Glomerular visceral epithelial cell (primary cell): Measurements from ENCODE around the gene SPINK14.

ENCODE experiments used
- DNase-seq: peaks from one replicate; pipeline ENCODE4 v3.0.0-alpha.2; 2016; ENCODE audit errors: extremely low spot score

Gene SPINK14

GRCh38 chr5:148168246-148168645 is at the start of gene SPINK14:
TSS of gene SPINK14 (plus strand) at chr5:148168546. CDS start at chr5:148169733, 1,187 bp downstream.
- no peak for DNase-seq

GRCh38 chr5:148120317-148120716 is 48.0 kb upstream of the SPINK14 start:
- no peak for DNase-seq

- peak; percentile 5 for DNase-seq
Measured at GRCh38 chr5:148125641-148126040, 42.7 kb upstream of the SPINK14 start.

- DNase-seq, result no peak
Measured at GRCh38 chr5:148135091-148136048, 33.0 kb upstream of the SPINK14 start.

- DNase-seq, result no peak
Measured at GRCh38 chr5:148140846-148141245, 27.5 kb upstream of the SPINK14 start.

DNA sequence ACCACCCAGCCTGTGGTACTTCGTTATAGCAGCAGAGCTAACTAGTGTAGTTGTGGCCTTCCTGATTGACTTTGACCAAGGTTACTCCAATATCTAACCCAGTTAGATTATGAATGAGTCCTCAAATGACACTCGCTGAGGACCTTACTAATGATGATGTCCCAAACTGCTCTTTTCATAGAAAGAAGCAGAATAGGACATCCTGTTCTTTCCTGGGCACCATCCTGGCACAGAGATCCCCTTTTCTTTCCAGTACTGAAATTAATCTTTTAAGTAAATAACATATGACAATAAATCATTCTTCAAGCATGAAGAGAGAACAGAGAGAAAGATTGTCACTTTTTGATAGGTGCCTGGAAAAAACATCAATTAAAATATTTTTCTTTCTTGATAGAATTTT is 26.7 kb upstream of the SPINK14 start:
- no peak for DNase-seq

DNA sequence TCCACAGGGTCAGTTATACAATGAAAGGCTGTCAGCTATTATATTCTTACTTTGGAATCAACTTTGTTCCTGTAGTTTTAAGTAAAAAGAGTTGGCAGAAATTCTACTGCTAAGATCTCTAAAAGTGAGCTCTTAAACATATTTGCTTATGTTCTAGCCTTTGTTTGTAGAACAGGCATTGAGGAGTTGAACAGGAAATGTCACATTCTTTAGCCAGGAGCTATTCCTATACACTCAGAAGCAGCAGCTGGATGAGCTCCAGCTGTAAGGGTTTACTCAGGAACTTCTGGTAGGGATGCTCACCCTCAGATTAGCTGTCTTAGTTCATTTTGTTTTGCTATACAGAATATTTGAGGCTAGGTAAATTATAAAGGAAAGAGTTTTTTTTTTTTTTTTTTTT is 22.4 kb upstream of the SPINK14 start:
- no peak for DNase-seq

GRCh38 chr5:148146487-148146886 is 21.9 kb upstream of the SPINK14 start:
- no peak for DNase-seq

DNA sequence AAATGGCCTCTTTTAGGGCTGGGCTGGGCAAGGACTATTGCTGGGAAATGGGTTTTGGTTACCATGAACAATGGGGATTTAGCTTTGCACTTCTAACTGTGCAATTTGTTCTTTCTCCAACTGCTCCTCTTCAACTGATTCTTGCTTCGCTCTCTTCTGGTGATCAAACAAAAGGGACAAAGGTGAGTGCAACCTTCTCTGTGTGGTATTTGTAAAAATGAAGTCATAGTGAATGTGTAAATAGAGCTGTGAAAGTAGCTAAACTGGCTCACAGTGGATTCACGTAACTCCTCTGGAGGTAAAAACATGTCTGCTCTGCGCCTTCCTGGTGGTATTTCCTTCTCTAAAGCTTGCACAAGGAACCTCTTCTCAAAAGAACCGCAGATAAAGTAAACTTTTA is 20.9 kb upstream of the SPINK14 start:
- DNase-seq, result no peak

- DNase-seq, result no peak
Measured at GRCh38 chr5:148151872-148152271, 16.5 kb upstream of the SPINK14 start.

- no peak for DNase-seq
Measured at GRCh38 chr5:148152781-148153180, 15.6 kb upstream of the SPINK14 start.

DNA sequence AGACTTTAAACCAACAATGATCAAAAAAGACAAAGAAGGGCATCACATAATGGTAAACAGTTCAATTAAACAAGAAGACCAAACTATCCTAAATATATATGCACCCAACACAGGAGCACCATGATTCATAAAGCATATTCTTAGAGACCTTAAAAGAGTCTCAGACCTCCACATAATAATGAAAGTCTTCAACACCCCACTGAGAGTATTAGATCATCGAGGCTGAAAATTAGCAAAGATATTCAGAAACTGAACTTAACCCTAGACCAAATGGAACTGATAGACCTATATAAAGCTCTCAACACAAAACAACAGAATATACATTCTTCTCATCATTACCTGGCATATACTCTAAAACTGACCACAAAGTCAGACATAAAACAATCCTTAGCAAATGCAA is 11.7 kb upstream of the SPINK14 start:
- no peak for DNase-seq

DNA sequence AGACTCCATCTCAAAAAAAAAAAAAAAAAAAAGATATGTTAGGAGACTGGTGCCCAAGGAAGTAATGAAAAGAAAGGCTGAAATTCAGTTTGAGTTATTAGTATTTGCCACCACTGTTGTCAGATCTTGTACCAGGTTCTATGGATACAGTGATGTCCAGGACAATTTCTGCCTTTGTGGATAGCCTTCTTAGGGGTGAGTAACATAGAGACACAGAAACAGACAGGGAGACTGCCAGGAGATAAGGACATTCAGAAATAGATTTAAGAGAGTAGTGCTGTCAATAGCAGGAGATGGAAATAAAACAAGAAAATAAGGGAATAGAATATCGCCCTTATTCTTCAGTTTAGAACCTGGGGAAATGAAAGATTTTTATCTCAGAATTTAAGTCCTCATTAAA is 6.3 kb upstream of the SPINK14 start:
- DNase-seq, result no peak

DNA sequence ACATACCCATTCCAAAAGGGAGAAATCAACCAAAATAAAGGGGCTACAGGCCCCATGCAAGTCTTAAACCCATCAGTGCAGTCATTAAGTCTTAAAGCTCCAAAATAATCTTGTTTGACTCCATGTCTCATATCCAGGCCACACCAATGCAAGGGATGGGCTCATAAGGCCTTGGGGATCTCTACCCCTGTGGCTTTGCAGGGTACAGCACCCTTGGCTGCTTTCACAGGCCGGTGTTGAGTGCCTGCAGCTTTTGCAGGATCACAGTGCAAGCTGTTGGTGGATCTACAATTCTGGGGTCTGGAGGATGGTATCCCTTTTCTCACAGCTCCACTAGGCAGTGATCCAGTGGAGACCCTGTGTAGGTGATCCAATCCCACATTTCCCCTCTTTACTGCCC is 5.0 kb upstream of the SPINK14 start:
- no peak for DNase-seq

DNA sequence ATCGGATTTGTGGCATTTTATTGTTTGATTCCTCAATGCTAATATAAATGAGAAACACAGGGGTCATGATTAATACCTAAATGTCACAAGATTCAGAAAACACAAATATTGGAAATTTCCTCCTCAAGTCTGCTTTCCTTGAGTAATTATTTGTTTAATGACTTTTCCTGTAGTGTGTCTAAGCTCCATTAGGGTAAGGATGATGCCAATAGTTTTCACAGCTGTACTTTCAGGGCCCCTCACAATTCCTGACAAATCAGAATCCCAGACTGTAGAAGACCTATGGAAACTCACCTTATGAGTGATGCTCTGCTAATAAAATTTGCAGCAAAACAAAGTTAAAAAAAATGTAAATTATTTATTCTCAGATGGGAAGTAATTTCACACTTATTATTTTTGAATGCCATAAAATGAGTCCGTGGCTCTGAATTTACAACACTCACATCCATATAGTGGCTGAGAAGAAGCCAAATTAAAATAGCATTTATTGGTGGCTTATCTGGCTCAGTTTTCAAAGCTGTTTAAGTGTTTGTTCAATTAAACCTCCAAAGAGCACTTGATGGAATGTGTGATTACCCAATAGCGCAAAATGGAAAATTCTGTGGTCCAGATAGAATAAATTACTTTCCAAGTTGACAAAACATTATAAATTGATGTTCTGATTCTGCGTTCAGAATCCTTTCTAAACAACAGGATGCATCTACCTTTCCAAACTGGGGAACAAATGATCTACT is 1.6 kb upstream of the SPINK14 start:
- no peak for DNase-seq

DNA sequence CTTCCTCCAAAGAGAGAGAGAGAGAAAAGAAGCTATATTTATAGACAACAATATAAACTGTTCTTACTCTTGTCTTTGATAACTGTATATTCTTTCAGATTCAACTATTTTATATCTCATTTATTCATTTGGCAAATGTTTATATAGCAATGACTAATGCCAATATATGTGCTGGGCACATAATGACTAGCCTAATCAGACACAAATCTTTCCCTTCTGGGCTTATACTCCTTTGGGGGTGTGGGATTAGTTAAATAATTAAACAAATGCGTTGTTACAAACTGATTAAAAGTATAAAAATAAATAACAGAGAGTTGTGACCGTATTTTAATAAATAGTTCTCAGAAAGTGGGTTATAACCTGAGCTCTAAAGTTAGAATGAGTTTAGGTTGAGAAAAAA is 4.0 kb downstream of the SPINK14 start:
- DNase-seq, result no peak

DNA sequence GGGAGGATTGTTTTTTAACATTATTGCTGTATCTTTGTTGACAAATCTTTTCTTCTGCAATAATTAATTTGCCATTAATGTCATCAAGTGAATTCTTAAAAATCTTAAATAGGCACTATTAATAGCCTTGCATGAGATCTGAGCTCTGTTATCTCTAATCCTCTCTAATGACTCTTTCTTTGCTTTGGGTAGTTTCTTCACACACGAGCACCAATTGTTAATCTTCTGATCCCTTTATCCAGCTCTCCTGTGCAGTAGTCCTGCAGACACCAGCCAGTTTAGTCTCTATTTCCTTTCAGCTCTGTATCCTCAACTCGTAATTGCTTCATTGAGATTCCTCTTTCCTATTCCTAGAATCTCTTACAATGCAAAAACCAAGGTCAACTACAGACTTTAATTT is 8.1 kb downstream of the SPINK14 start:
- no peak for DNase-seq

DNA sequence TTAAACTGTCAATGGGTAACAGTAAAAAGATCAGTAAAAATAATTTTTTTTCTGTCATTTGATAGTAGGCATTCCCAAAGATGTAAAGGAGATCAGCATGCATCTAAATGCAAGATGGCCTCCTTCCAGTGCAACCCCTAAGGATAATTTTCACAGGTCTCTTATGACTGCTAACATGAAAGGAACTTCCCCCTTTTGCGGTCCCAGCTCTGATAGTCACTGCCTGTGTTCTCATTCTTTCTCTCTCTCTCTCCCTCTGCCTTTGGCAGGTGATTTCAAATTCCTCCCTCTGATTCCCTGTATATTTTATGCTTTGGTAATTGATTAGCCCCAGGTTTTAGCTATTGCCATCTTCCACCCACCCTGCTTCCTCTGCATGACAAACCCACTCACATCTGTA is 8.9 kb downstream of the SPINK14 start:
- no peak for DNase-seq

DNA sequence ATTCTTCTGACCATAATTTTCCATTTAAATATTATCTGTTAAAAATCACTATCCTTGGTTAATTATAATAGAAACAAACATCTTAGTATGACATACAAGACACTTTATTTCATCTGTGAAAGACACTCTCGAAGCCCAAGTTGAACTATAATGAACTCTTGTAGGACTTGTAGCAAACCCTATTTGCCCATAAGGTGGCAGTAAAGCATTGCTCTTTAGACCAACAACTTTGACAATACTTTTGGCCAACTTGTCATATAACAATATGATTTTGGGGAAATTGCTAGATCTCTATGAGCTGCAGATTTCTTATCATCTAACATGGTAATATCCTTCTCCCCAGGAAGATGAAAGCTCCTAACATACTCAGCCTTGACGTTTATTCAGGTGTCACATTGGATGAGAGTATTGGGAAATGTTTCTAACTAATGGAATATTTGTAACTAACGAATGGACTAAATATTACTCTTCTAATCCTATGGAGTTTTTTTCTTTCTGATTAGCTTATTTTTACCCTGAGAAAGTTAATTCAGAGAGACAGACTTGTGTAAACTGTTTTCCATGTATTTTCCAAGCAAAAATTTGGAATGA is 11.0 kb downstream of the SPINK14 start:
- peak; percentile 52 for DNase-seq

DNA sequence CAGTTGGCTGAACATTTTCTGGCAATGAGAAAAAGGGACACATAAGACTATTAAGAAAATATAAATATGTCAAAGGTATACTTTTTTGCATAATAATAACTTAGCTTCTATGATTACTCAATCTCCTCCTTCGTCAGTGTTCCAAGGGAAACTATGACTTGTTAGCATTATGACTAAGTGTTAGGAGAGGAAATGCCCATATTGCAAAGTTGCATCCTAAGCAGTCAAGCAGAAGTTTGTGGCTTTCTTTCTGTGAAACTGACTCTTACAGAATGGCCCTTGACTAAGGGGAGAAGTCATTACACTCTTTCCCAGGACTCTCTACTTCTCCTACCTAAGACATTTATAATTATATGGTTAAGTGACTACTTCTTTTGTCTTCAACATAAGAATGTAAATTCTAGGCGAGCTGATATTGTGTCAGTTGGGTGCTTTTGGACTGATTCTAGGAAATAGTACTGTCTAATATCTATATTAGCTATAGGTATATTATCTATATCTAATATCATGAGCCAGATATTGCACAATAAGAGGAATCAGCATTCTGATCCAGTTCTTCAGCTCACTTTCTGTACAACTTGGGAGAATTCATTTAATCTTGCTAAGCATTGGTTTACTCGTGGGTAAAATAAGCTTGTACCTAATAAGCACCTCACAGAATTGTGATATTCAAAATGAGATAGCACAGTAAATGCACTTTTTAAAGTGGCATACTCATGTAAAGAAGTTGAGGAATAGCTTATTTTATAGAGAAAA is 18.1 kb downstream of the SPINK14 start:
- DNase-seq, result peak; percentile 44

DNA sequence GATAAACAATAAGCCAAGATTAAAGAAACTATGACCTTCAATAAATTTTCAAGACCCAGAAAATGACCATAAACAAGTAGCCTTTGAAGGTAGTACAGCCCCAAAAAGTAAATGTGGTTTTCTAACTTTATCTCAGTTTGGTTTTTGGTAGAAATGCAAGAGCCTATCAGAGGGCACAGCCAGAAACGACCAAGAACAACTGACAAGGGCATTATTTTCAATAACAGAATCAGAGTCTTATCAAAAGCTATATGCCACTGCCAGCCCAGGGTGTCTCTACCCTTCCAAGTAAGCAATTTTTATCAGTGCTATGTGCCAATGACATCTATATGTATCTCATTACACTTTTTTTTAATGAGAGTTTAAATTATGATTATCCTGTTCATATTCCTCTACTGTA is 22.7 kb downstream of the SPINK14 start:
- no peak for DNase-seq

- DNase-seq, result no peak
Measured at GRCh38 chr5:148193202-148193601, 24.9 kb downstream of the SPINK14 start.
